Measurements from ENCODE around the gene PRICKLE1. TPM values are rescaled to one million over a fixed set of nuclear protein-coding genes. Genes with fewer than 3 reads are reported as not detected.

The PRICKLE1 gene
- total and polyA plus RNA-seq, 9 of the 15 experiments (the other 6 are each of a cell fraction or from before 2014, with no cell fraction given): 0.22 to 0.85 (median 0.31) TPM

- CTCF ChIA-PET (ENCODE audit: low intra/inter-chr PET ratio): no interaction called here
- in situ Hi-C loops (cut with MboI): no loop called here
Measured at GRCh38 chr12:42584651-42585111, 4.9 kb downstream of the PRICKLE1 start.

More at GRCh38 chr12:42584651-42585111, 4.9 kb downstream of the PRICKLE1 start:
- Histone ChIP-seq H3K9ac (ENCODE audit: insufficient read depth in 1 of 2, low read depth in 2 of 2, low read length in 2 of 2) (no peak overlapping the region), H3K9me1 (ENCODE audit: control insufficient read depth, insufficient read depth, low read length) (no peaks in the 10 kb centered on the region), H3K4me3 (no peak overlapping the region), H3K9me3 (replicated peaks; ENCODE audit: control insufficient read depth, insufficient read depth, low read depth, low read length) (no peaks in the 10 kb centered on the region), H3K4me1 (replicated peaks in 1 of 2; ENCODE audit: control insufficient read depth in 2 of 2, insufficient read depth in 2 of 2, low read length in 2 of 2) (peaks cover 0 to 10% of the 10 kb centered on the region in 2 experiments; a peak in 2 of 5 replicates), H3K27me3 (ENCODE audit: control insufficient read depth in 2 of 2, insufficient read depth in 2 of 2, low read length in 2 of 2) (peaks cover 12 to 25% of the 10 kb centered on the region in 2 experiments; a peak in 4 of 5 replicates), H3K36me3 (ENCODE audit: control insufficient read depth, insufficient read depth, low read length) (no peaks in the 10 kb centered on the region), H3K27ac (ENCODE audit: extremely low read depth, low read depth, low read length) (no peak overlapping the region), H3K4me2 (ENCODE audit: insufficient read depth, low read length) (no peak overlapping the region), H2AFZ (ENCODE audit: low read depth, low read length) (no peak overlapping the region), H4K20me1 (replicated peaks; ENCODE audit: control insufficient read depth, insufficient read depth, low read length) (no peaks in the 10 kb centered on the region), H3K79me2 (ENCODE audit: control insufficient read depth, insufficient read depth, low read length) (no peaks in the 10 kb centered on the region)
- TF ChIP-seq EHMT2 (IDR thresholded peaks at IDR 0.05) (no peak), KDM1A (IDR thresholded peaks at IDR 0.05) (no peak), ZKSCAN1 (IDR thresholded peaks at IDR 0.05; ENCODE audit: low read depth, low read length) (no peak), E2F8 (IDR thresholded peaks at IDR 0.05; ENCODE audit: low read depth, partially characterized antibody) (no peak), LCOR (CRISPR knock-in tag; IDR thresholded peaks at IDR 0.05) (no peak), SETDB1 (IDR thresholded peaks at IDR 0.05; ENCODE audit: low read length) (no peak), HINFP (tag; conservative IDR thresholded peaks at IDR 0.05; ENCODE audit: low read depth) (no peak), RFX1 (IDR thresholded peaks at IDR 0.05) (no peak), ZNF146 (CRISPR knock-in tag; IDR thresholded peaks at IDR 0.05; ENCODE audit: unreplicated experiment) (no peak)
- no TSS peak for BruUV-seq (replicated peaks)
- FAIRE-seq (no peak), DNase-seq (ENCODE audit: extremely low read depth in 1 of 4, low spot score in 3 of 4) (no peak), ATAC-seq (no peak)
- intact Hi-C loops (cut with micrococcal nuclease): no loop called here
- 2% methylated on average over 6 of the region's 6 CpGs for WGBS (ENCODE audit: insufficient coverage, low coverage, missing lambda C conversion rate)
- POLR2A ChIA-PET: no interaction called here
